ENCODE measurements around the gene GNG12.

GNG12 gene

GRCh38 chr1:67759692-67760029 lies 73.6 kb downstream of the GNG12 start:
- no peak for TF ChIP-seq CTCF (IDR thresholded peaks at IDR 0.05; ENCODE audit: extremely low read depth, insufficient read depth, missing control alignments)
- in situ Hi-C loops (cut with MboI; ENCODE audit: low pct_unique_long_range_greater_than_20kb, low sequenced_read_pairs, unreplicated experiment): loop anchor here (10.0 kb wide), 1 partner anchor 205 kb away; no protein-coding TSS in a partner anchor
- DNase-seq (ENCODE audit: low spot score): no peak

- no peak for TF ChIP-seq CTCF (IDR thresholded peaks at IDR 0.05; ENCODE audit: extremely low read depth, insufficient read depth, missing control alignments)
- DNase-seq (ENCODE audit: low spot score): no peak
- in situ Hi-C loops (cut with MboI; ENCODE audit: low pct_unique_long_range_greater_than_20kb, low sequenced_read_pairs, unreplicated experiment): no loop called here
Measured at GRCh38 chr1:67759066-67759465, 74.2 kb downstream of the GNG12 start.

DNA sequence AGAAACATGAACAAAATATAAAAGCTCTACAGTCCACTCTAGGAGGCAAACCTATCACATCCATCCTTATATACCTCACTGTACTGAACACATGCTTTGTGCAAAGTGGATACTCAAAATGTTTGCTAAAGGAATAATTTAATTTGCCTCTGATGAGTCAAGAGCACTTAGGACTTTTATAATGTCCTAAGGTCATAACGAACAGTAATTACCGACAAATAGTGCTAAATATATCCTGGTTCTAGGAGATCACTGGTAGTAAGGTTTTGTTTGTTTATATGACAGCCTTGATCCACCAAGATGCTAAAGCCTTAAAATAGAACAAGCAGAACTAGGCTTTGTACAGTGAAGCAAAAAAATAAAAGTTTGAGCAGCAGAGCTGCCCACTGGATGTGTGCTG lies 77.6 kb downstream of the GNG12 start:
- in situ Hi-C loops (cut with MboI; ENCODE audit: low pct_unique_long_range_greater_than_20kb, low sequenced_read_pairs, unreplicated experiment): no loop called here
- no peak for TF ChIP-seq CTCF (IDR thresholded peaks at IDR 0.05; ENCODE audit: extremely low read depth, insufficient read depth, missing control alignments)
- DNase-seq (ENCODE audit: low spot score): no peak

GRCh38 chr1:67755160-67755559 lies 78.1 kb downstream of the GNG12 start:
- no peak for TF ChIP-seq CTCF (IDR thresholded peaks at IDR 0.05; ENCODE audit: extremely low read depth, insufficient read depth, missing control alignments)
- in situ Hi-C loops (cut with MboI; ENCODE audit: low pct_unique_long_range_greater_than_20kb, low sequenced_read_pairs, unreplicated experiment): no loop called here

DNA sequence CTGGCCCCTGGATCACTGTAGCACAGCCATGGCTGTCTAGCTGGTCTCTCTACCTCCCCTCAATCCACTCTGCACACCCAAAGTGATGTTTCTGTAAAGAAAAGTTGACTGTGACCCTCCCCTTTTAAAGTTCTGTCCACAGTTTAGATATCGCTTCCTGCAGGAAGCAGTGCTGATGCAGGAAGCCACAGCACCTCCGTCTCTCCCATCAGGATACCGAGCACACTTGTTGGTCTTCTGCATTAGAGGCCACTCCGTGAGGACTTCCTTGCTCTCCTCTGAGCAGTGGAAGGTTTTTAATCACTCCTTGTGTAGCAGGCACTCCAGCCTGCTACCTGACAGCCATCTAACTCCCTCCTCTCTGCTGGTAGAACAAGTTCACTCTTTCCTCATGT lies 78.7 kb downstream of the GNG12 start:
- DNase-seq (ENCODE audit: low spot score): no peak
- in situ Hi-C loops (cut with MboI; ENCODE audit: low pct_unique_long_range_greater_than_20kb, low sequenced_read_pairs, unreplicated experiment): loop anchor here (5.0 kb wide), 1 partner anchor 67 kb away; the partner anchor contains the start of gene GADD45A
- no peak for TF ChIP-seq CTCF (IDR thresholded peaks at IDR 0.05; ENCODE audit: extremely low read depth, insufficient read depth, missing control alignments)

More at GRCh38 chr1:67755160-67755559, 78.1 kb downstream of the GNG12 start:
- DNase-seq (ENCODE audit: low spot score): no peak

GRCh38 chr1:67753776-67754525 lies 79.3 kb downstream of the GNG12 start:
- DNase-seq (ENCODE audit: low spot score): no peak
- in situ Hi-C loops (cut with MboI; ENCODE audit: low pct_unique_long_range_greater_than_20kb, low sequenced_read_pairs, unreplicated experiment): loop anchor here (5.0 kb wide), 1 partner anchor 67 kb away; the partner anchor contains the start of gene GADD45A
- TF ChIP-seq CTCF (IDR thresholded peaks at IDR 0.05; ENCODE audit: extremely low read depth, insufficient read depth, missing control alignments): no peak

Measured in GM13977 (cell line).